A549 treated with Mapracorat at 1 μM for 4 hours (cell line): ENCODE measurements around the gene ENTPD2. TPM values are rescaled to one million over a fixed set of nuclear protein-coding genes. Genes with fewer than 3 reads are reported as not detected.

ENCODE experiments used
- total RNA-seq: library from RNA; stranded (reverse); fragments of 200-300 nt; extraction: Qiagen RNA extraction; gene quantifications from 5 replicates; pipeline ENCODE4 v1.2.3, GENCODE V29; 2022

ENTPD2 gene
- 2.2 to 2.9 TPM (median 2.4 TPM) in 5 replicates for total RNA-seq

DNA sequence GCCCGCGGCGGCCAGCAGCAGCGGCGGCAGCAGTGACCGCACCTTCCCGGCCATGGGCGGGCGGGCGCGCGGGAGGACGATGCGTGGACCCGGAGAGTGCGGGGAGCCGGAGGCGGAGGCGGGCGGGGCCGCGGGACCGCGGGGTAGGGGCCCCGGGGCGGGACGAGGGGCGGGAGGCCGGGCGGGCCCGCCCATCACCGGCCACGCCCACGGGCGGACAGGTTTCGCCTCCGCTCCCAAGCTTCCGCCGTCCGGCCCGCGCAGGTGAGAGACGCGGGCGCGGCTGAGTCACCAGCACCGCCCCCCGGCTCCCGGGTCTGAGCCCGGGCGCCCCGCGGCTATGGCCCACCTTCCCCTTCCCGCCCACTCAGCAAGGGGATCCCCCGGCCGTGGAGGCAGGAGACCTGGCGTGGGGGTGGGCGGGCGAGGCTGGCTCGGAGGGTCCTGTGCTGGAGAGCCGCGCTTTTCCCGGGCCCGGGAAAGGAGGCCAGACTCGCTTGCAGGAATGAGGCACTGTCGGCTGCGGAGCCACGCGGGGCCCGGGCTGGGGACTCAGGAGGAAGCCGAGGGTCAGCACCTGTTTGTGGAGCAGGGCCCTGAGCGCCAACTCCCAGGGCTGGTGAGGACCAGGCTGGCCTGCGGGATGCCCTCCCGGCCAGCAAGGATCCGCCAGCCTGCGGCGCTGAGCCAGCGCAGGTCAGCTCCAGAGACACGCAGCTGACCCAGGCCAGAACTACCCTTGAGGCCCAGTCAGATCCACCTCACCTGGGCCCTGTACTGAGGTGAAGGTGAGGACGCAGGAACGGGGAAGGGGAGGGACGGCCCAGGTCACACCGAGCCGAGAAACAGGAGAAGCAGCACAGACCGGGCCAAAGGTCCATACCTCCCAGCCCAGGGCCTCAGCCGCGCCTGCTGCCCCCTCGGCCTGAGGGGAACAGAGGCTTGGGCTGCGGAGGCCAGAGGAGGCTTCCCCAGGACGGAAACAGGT lies at the start of gene ENTPD2:
TSS of gene ENTPD2 (minus strand) at position 118 of the 988 bp plus-strand sequence. CDS start at position 54, 64 bp downstream.

GRCh38 chr9:137086531-137087408 lies 32.9 kb upstream of the ENTPD2 start, which contains the start of gene MAN1B1:
MAN1B1 (plus strand) TSS chr9:137086985; CDS start chr9:137087000, 15 bp downstream.

GRCh38 chr9:137077010-137077747 lies 23.3 kb upstream of the ENTPD2 start, which contains the start of gene UAP1L1:
UAP1L1 (plus strand) TSS chr9:137077517; CDS start chr9:137077533, 16 bp downstream.

GRCh38 chr9:137070201-137070905 lies 16.5 kb upstream of the ENTPD2 start, which contains the start of gene SAPCD2:
SAPCD2 (minus strand) TSS chr9:137070557; CDS start chr9:137070460, 97 bp downstream.

DNA sequence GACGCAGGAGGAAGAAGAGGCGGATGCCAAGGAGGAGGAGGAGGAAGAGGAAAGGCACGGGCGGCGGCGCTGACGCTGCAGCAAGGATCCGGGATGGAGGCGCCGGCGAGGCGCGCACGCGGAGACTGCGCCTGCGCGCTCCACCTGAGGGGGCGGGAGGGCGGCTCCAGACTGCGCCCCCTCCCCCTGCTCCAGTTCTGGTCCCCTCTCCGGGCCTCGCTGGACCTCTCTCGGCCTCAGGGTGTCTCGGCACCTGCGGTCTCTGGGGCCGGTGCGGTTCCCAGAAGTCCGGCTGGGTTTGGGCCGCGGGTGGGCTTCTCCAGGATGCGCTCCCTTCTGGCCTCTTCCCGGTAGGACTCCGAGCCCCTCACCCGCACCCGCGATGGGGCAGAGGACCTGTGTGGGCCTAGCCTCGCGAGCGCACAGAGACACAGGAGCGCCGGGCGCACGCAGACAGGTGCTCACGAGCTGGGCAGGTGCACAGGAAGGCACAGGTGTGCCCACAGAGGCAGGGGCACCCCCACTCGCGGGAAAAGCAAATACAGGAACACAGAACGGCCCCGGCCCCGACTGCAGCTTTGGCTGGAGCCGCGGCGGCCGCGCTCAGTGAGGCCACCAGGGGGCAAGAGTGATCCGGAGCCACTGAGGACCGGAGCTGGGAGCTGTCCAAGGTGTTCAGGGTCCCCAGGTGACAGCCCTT lies 7.6 kb downstream of the ENTPD2 start, which contains the start of gene NPDC1:
TSS of gene NPDC1 (minus strand) at position 90 of the 700 bp plus-strand sequence. CDS start 188 bp downstream, outside the sequence.

GRCh38 chr9:137031904-137032640 lies 21.8 kb downstream of the ENTPD2 start, which contains the start of gene FUT7:
FUT7 (minus strand) TSS chr9:137032088; CDS start chr9:137031991, 97 bp downstream.

DNA sequence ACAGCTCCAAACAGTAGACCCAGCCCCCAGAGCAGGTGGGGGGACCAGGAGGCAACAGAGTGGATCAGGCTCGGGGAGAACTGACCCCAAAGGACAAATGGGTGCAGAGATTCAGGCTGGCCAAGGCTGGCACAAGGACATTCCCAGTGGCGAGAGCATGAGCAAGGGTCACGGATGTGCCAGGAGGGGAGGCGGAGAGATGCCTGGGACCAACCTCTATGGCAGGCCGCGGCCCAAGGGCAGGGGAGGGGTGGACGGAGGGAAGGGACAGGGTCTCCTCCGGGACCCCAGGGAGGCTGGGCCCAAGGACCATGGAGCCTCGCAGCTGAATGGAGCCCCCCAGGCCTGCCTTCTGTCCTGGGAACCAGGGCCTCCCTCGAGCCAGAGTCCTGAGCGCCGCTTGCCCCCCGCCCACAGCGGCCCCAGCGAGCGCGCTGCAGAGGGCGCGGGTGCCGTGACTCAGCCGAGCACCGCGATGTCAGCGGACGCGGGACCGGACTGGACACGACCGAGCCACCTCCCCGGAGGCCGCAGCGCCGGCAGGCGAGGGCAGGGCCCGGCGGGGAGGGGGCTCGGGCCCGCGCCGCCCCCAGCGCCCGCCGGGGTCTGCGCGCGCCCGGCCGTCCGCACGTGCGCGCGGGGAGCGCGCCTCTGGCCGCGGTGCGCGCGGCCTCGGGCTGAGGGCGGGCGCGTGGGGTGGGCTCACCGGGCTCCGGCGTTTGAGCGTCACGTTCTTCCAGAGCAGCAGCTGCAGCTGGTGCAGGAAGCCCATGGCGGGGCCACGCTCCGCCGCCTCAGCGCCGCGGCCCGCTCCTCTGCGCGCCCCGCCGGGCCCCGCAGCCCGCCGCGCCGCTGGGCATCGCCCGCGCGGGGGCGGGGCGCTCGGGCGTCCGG lies 26.2 kb downstream of the ENTPD2 start, which contains the start of gene ABCA2:
TSS of gene ABCA2 (minus strand) at position 869 of the 894 bp plus-strand sequence. CDS start at position 772, 97 bp downstream.

Other genes with a start within 250 kb of the ENTPD2 start
- 59.0 to 84.9 TPM (median 81.6 TPM) in 5 replicates for gene RABL6, start 246.1 kb downstream of the ENTPD2 start, total RNA-seq
- gene AJM1, start 211.6 kb downstream of the ENTPD2 start, total RNA-seq: 3.3 to 4.7 TPM (median 4.6 TPM) in 5 replicates
- 279 to 323 TPM (median 297 TPM) in 5 replicates for gene PHPT1, start 204.7 kb downstream of the ENTPD2 start, total RNA-seq
- gene MAMDC4, start 201.7 kb downstream of the ENTPD2 start, total RNA-seq: 1.6 to 5.3 TPM (median 3.7 TPM) in 5 replicates
- gene EDF1, start 187.8 kb downstream of the ENTPD2 start, total RNA-seq: 435 to 512 TPM (median 456 TPM) in 5 replicates
- gene TRAF2, start 167.5 kb downstream of the ENTPD2 start, total RNA-seq: 38.3 to 63.1 TPM (median 52.9 TPM) in 5 replicates
- 62.7 to 103 TPM (median 99.7 TPM) in 5 replicates for gene FBXW5, start 109.3 kb downstream of the ENTPD2 start, total RNA-seq
- gene C8G, start 108.8 kb downstream of the ENTPD2 start, total RNA-seq: 0.42 to 3.2 TPM (median 0.76 TPM) in 5 replicates
- gene LCN12, start 101.8 kb downstream of the ENTPD2 start, total RNA-seq: 1.0 to 1.9 TPM (median 1.3 TPM) in 5 replicates
- gene PTGDS, start 76.6 kb downstream of the ENTPD2 start, total RNA-seq: 0.44 to 0.61 TPM (median 0.47 TPM) in 4 of 5 replicates, not detected in the other
- 0.07 to 0.24 TPM (median 0.10 TPM) in 5 replicates for gene LCNL1, start 71.1 kb downstream of the ENTPD2 start, total RNA-seq
- 43.1 to 85.2 TPM (median 71.2 TPM) in 5 replicates for gene PAXX, start 61.6 kb downstream of the ENTPD2 start, total RNA-seq
- 2.4 to 5.5 TPM (median 4.9 TPM) in 5 replicates for gene CLIC3, start 57.5 kb downstream of the ENTPD2 start, total RNA-seq
- 19.0 to 29.4 TPM (median 26.7 TPM) in 5 replicates for gene ABCA2, start 25.8 kb downstream of the ENTPD2 start, total RNA-seq
- gene FUT7, start 22.0 kb downstream of the ENTPD2 start, total RNA-seq: 0.05 to 0.07 TPM (median 0.06 TPM) in 4 of 5 replicates, not detected in the other
- gene NPDC1, start 7.9 kb downstream of the ENTPD2 start, total RNA-seq: 40.8 to 96.8 TPM (median 80.5 TPM) in 5 replicates
- 13.5 to 26.0 TPM (median 23.9 TPM) in 5 replicates for gene SAPCD2, start 16.5 kb upstream of the ENTPD2 start, total RNA-seq
- gene UAP1L1, start 23.5 kb upstream of the ENTPD2 start, total RNA-seq: 9.3 to 16.6 TPM (median 12.2 TPM) in 5 replicates
- 40.2 to 53.2 TPM (median 51.7 TPM) in 5 replicates for gene MAN1B1, start 32.9 kb upstream of the ENTPD2 start, total RNA-seq
- gene DPP7, start 60.7 kb upstream of the ENTPD2 start, total RNA-seq: 66.6 to 132 TPM (median 125 TPM) in 5 replicates
- gene GRIN1, start 85.1 kb upstream of the ENTPD2 start, total RNA-seq: 0.20 to 0.71 TPM (median 0.53 TPM) in 5 replicates
- 0.59 to 2.0 TPM (median 1.8 TPM) in 5 replicates for gene LRRC26, start 116.0 kb upstream of the ENTPD2 start, total RNA-seq
- gene TMEM210, start 118.0 kb upstream of the ENTPD2 start, total RNA-seq: not detected in 5 replicates
- gene ANAPC2, start 134.5 kb upstream of the ENTPD2 start, total RNA-seq: 23.4 to 36.8 TPM (median 34.5 TPM) in 5 replicates
- gene SSNA1, start 134.6 kb upstream of the ENTPD2 start, total RNA-seq: 103 to 151 TPM (median 139 TPM) in 5 replicates
- 6.0 to 10.8 TPM (median 10.2 TPM) in 5 replicates for gene TPRN, start 146.7 kb upstream of the ENTPD2 start, total RNA-seq
- gene TMEM203, start 151.6 kb upstream of the ENTPD2 start, total RNA-seq: 33.8 to 47.5 TPM (median 45.4 TPM) in 5 replicates
- 9.8 to 19.3 TPM (median 16.4 TPM) in 5 replicates for gene NDOR1, start 151.6 kb upstream of the ENTPD2 start, total RNA-seq
- 1.1 to 2.1 TPM (median 1.8 TPM) in 5 replicates for gene RNF208, start 168.2 kb upstream of the ENTPD2 start, total RNA-seq
- 2.5 to 5.4 TPM (median 4.8 TPM) in 5 replicates for gene CYSRT1, start 171.1 kb upstream of the ENTPD2 start, total RNA-seq
- gene RNF224, start 173.4 kb upstream of the ENTPD2 start, total RNA-seq: 0.07 to 0.44 TPM (median 0.31 TPM) in 5 replicates
- gene SLC34A3, start 176.8 kb upstream of the ENTPD2 start, total RNA-seq: 0.08 to 0.28 TPM (median 0.09 TPM) in 3 of 5 replicates, not detected in the others
- gene TUBB4B, start 187.2 kb upstream of the ENTPD2 start, total RNA-seq: 637 to 832 TPM (median 729 TPM) in 5 replicates
- not detected in 5 replicates for gene STPG3, start 197.2 kb upstream of the ENTPD2 start, total RNA-seq
- gene NELFB, start 201.3 kb upstream of the ENTPD2 start, total RNA-seq: 43.1 to 58.5 TPM (median 55.8 TPM) in 5 replicates
- gene TOR4A, start 223.7 kb upstream of the ENTPD2 start, total RNA-seq: 17.1 to 29.0 TPM (median 26.7 TPM) in 5 replicates
- 2.4 to 5.6 TPM (median 4.3 TPM) in 5 replicates for gene NRARP, start 248.2 kb upstream of the ENTPD2 start, total RNA-seq